OCI-LY7 (cell line): ENCODE data around the gene CBFA2T3. TPM values are rescaled to one million over a fixed set of nuclear protein-coding genes. Genes with fewer than 3 reads are reported as not detected.
"Not testable (repeated sequence)": the region's sequence is repeated elsewhere in the genome, so short reads cannot be mapped to it uniquely, and the experiment has no call there.

Source experiments
- BruUV-seq: library from RNA; stranded (reverse); fragments of 400-500 nt; replicated peaks from 2 replicates; lab custom pipeline; 2021; lab: Mats Ljungman, UMichigan
- CTCF ChIA-PET: fragments of 300-600 bp; sonication (Branson Sonifier 250); formaldehyde crosslinking; loops from one replicate; lab custom pipeline; 2022; ENCODE audit warnings: antibody characterized with exemption; ENCODE audit not compliant: unreplicated experiment; lab: Charles Lee
- POLR2A ChIA-PET: fragments of 300-600 bp; sonication (Branson Sonifier 250); formaldehyde crosslinking; loops from one replicate; lab custom pipeline; 2022; ENCODE audit warnings: antibody characterized with exemption; lab: Charles Lee
- DNase-seq: peaks from one replicate; pipeline ENCODE4 v3.0.0-alpha.2; 2015; ENCODE audit warnings: low spot score
- H2AFZ ChIP-seq: fragments of 200-600 bp; sonication (generic), shearing (Covaris generic); 2 replicates; pipeline ENCODE4 v1.6.1; 2014; ENCODE audit warnings: mild to moderate bottlenecking, antibody characterized with exemption, low read length, moderate library complexity
- H3K27ac ChIP-seq: fragments of 200-600 bp; sonication (generic); 2 replicates; pipeline ENCODE4 v1.5.1; 2014; ENCODE audit warnings: mixed run types, low read depth, mild to moderate bottlenecking, moderate library complexity, low read length, inconsistent platforms; ENCODE audit not compliant: poor library complexity, severe bottlenecking
- H3K36me3 ChIP-seq: fragments of 200-600 bp; sonication (generic); 2 replicates; pipeline ENCODE4 v1.6.1; 2014; ENCODE audit warnings: mild to moderate bottlenecking, antibody characterized with exemption, low read length, moderate library complexity, mixed read lengths; ENCODE audit not compliant: insufficient read depth
- H3K4me1 ChIP-seq: fragments of 200-600 bp; sonication (generic); 2 replicates; pipeline ENCODE4 v1.5.1; 2014; ENCODE audit warnings: mild to moderate bottlenecking, low read length; ENCODE audit not compliant: insufficient read depth, poor library complexity, severe bottlenecking
- H3K4me2 ChIP-seq: fragments of 200-600 bp; sonication (generic); 2 replicates; pipeline ENCODE4 v1.6.1; 2014; ENCODE audit warnings: mild to moderate bottlenecking, low read length
- H3K4me3 ChIP-seq: fragments of 200-600 bp; sonication (generic); 2 replicates; pipeline ENCODE4 v1.5.1; 2014; ENCODE audit warnings: mild to moderate bottlenecking, low read depth, low read length; ENCODE audit not compliant: poor library complexity, severe bottlenecking
- H3K79me2 ChIP-seq: fragments of 200-600 bp; sonication (generic); 2 replicates; pipeline ENCODE4 v1.6.1; 2016; ENCODE audit warnings: low read depth, mild to moderate bottlenecking, low read length, moderate library complexity, mixed read lengths; ENCODE audit not compliant: insufficient read depth
- H3K9me2 ChIP-seq: fragments of 200-600 bp; sonication (generic); 2 replicates; pipeline ENCODE4 v1.6.1; 2016; ENCODE audit warnings: mild to moderate bottlenecking, low read length, mixed read lengths; ENCODE audit not compliant: insufficient read depth
- H3K9me3 ChIP-seq: fragments of 200-600 bp; sonication (generic); 2 replicates; pipeline ENCODE4 v1.6.1; 2014; ENCODE audit warnings: mild to moderate bottlenecking, mixed run types, low read length, mixed read lengths
- H4K20me1 ChIP-seq: fragments of 200-600 bp; sonication (generic); 2 replicates; pipeline ENCODE4 v1.6.1; 2014; ENCODE audit warnings: mild to moderate bottlenecking, antibody characterized with exemption, low read length, moderate library complexity, mixed read lengths; ENCODE audit not compliant: insufficient read depth
- EZH2phosphoT487 ChIP-seq: fragments of 200-600 bp; sonication (generic); IDR thresholded peaks from 2 replicates; pipeline ENCODE4 v1.6.1; 2018; ENCODE audit warnings: low read depth, borderline replicate concordance, mild to moderate bottlenecking, mixed run types, antibody characterized with exemption, low read length, moderate library complexity, mixed read lengths
- intact Hi-C: fragments of 100-400 bp; cut with micrococcal nuclease; formaldehyde crosslinking; loops from one replicate; pipeline ENCODE4 v1.10.0; 2022; ENCODE audit not compliant: unreplicated experiment
- total RNA-seq, 2 experiments: library from RNA; depleted of rRNA in 1 of 2; stranded (reverse); fragments of >200 nt in 1 of 2; shearing (Covaris generic) in 1 of 2; gene quantifications; 2 replicates each; pipeline ENCODE4 v1.2.3, GENCODE V29; 2014 to 2022
- TF ChIP-seq, protein P1 (sequence below): fragments of 200-600 bp; sonication (generic); conservative IDR thresholded peaks from 2 replicates; pipeline ENCODE4 v1.5.1; 2014; ENCODE audit warnings: mild to moderate bottlenecking, antibody characterized with exemption, low read length, moderate library complexity, mixed read lengths

The CBFA2T3 gene
- total RNA-seq, 2 experiments from 2014 or later, result 1.1 to 48.0 TPM

DNA sequence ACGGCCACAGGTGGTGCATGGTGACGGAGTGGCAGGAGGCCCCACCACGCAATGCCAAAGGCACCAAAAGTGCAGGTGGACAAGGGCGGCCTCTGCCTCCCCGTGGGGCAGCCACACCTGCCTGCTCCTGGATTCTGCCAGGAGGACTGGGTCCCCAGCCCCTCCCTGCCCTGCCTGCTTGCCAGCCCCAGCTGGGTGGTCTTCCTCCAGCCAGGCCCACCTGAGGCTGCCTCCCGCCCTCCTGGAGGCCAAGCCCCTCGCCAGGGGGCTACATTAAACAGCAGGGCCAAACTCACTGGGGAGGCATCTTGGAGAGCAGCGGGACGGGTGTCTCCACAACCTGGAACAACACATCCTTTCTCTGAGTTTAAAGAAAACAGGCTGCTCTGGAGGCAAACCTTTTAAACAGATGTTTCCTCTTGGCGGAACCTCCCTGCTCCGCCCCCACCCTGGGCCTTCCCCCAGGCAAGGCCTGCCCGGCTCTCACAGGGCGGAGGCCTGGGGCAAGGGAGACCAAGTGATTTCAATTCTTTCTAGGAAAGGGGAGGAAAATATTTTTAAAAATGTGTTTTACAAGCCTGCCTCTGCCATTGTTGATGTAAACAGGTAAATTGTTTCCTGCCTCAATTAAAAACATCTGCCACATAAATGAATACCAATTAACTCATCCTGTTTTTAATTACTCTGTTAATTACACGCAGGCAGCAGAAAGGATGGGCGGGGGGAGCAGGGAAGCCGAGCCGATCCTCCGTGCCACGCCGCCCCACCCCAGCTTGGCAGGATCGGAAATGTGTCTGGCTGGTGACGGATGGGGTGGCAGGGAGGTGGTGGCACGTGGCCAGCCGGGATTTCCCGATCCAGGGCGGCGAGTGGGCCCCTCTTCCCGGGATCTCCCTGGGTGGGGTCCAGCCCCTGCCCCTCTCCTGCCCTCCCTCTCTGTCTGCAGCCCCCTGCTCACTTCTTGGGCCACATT lies 56.1 kb downstream of the CBFA2T3 start:
- no peaks in the 10 kb centered on the region for H3K9me2 ChIP-seq
- intact Hi-C loops, result no loop called here
- H3K36me3 ChIP-seq, result peaks cover 4% of the 10 kb centered on the region; the same call in 1 of the 2 replicates
- H4K20me1 ChIP-seq, result no peaks in the 10 kb centered on the region
- H3K9me3 ChIP-seq, result no peaks in the 10 kb centered on the region
- H2AFZ ChIP-seq, result no peak overlapping the region
- no peak overlapping the region for H3K4me2 ChIP-seq
- H3K79me2 ChIP-seq, result no peaks in the 10 kb centered on the region
- ChIA-PET POLR2A (no interaction called here), CTCF (no interaction called here)
- peaks cover 14% of the 10 kb centered on the region for H3K4me1 ChIP-seq
- no peak overlapping the region for H3K27ac ChIP-seq
- DNase-seq, result no peak
- no TSS peak for BruUV-seq
- no peak for TF ChIP-seq EZH2phosphoT487
- TF ChIP-seq, protein P1, sequence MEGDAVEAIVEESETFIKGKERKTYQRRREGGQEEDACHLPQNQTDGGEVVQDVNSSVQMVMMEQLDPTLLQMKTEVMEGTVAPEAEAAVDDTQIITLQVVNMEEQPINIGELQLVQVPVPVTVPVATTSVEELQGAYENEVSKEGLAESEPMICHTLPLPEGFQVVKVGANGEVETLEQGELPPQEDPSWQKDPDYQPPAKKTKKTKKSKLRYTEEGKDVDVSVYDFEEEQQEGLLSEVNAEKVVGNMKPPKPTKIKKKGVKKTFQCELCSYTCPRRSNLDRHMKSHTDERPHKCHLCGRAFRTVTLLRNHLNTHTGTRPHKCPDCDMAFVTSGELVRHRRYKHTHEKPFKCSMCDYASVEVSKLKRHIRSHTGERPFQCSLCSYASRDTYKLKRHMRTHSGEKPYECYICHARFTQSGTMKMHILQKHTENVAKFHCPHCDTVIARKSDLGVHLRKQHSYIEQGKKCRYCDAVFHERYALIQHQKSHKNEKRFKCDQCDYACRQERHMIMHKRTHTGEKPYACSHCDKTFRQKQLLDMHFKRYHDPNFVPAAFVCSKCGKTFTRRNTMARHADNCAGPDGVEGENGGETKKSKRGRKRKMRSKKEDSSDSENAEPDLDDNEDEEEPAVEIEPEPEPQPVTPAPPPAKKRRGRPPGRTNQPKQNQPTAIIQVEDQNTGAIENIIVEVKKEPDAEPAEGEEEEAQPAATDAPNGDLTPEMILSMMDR, result no peak
- no peak overlapping the region for H3K4me3 ChIP-seq

DNA sequence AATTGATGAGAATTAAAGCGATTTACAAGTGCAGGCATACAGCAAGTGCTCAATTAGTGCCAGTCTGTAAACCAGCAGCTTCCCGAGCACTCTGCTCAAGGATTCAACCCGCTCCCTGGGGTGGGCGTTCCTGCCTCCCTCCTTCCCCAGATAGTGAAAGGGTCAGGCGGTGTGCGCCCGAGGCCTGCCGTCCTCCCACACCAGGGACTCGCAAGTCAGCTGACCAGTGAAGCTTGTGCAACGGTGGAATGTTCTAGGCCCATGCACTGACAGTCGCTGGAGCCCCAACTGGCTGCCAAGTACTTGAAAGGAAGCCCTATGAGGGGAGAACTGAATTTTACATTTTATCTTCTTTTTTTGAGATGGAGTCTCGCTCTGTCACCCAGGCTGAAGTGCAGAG lies 57.1 kb downstream of the CBFA2T3 start:
- TF ChIP-seq EZH2phosphoT487, result no peak
- TF ChIP-seq, protein P1, result no peak
- no peak overlapping the region for H3K4me3 ChIP-seq
- H3K79me2 ChIP-seq, result no peaks in the 10 kb centered on the region
- ChIA-PET CTCF (no interaction called here), POLR2A (no interaction called here)
- H3K9me2 ChIP-seq, result no peaks in the 10 kb centered on the region
- no peak for DNase-seq
- H3K27ac ChIP-seq, result no peak overlapping the region
- H4K20me1 ChIP-seq, result no peaks in the 10 kb centered on the region
- H2AFZ ChIP-seq, result no peak overlapping the region
- peaks cover 5% of the 10 kb centered on the region for H3K4me1 ChIP-seq
- intact Hi-C loops, result no loop called here
- no peak overlapping the region for H3K4me2 ChIP-seq
- no peaks in the 10 kb centered on the region for H3K9me3 ChIP-seq
- BruUV-seq, result no TSS peak
- H3K36me3 ChIP-seq, result peaks cover 5% of the 10 kb centered on the region; the same call in 1 of the 2 replicates

DNA sequence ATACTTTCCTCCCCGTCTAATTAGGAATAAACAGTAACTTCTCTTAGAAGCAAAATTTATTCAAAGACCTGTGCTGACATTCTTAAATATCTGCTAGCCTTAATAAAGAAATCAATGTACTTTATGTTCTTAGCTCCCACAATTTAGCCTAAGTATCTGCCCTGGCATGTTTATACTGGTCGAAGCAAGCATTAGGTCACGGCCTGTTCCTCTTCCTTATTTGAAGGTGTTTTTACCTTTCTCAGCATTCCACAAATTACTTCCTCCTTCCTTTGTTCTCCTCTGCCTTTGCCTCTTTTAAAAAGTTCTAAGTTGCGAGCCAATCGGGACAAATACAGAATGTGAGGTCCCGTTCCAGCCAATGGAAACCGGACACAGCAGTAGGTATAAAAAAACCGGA lies 58.1 kb downstream of the CBFA2T3 start:
- POLR2A ChIA-PET, H3K4me1 ChIP-seq, H3K9me3 ChIP-seq, H4K20me1 ChIP-seq, intact Hi-C loops, H2AFZ ChIP-seq, BruUV-seq, H3K4me2 ChIP-seq, DNase-seq, CTCF ChIA-PET, H3K36me3 ChIP-seq, H3K4me3 ChIP-seq, H3K27ac ChIP-seq, H3K79me2 ChIP-seq, H3K9me2 ChIP-seq: not testable (repeated sequence)
